A549 (cell line): ENCODE results near the gene ATF7IP.
"Not testable (repeated sequence)": the region's sequence is repeated elsewhere in the genome, so short reads cannot be mapped to it uniquely, and the experiment has no call there.

ENCODE experiments used
- CHD4 ChIP-seq: fragments of 200-600 bp; sonication (generic); IDR thresholded peaks from 2 replicates; pipeline ENCODE4 v1.6.1; 2016; ENCODE audit warnings: antibody characterized with exemption, mild to moderate bottlenecking, borderline replicate concordance
- ESRRA ChIP-seq: fragments of 150-350 bp; IDR thresholded peaks from 2 replicates; pipeline ENCODE4 v1.6.1; 2014; ENCODE audit warnings: mild to moderate bottlenecking, low read length, borderline replicate concordance
- FOSB ChIP-seq: fragments of 250-450 bp; sonication (Bioruptor Pico); IDR thresholded peaks from 2 replicates; pipeline ENCODE4 v1.5.0; 2020; ENCODE audit warnings: mild to moderate bottlenecking, moderate library complexity
- MAZ ChIP-seq: fragments of 150-350 bp; IDR thresholded peaks from 2 replicates; pipeline ENCODE4 v1.6.1; 2014; ENCODE audit warnings: antibody characterized with exemption, low read depth, low read length, borderline replicate concordance
- POLR2A ChIP-seq: IDR thresholded peaks from 2 replicates; pipeline ENCODE4 v1.6.1; 2012; ENCODE audit warnings: mild to moderate bottlenecking, low read length
- RFX5 ChIP-seq: fragments of 450-650 bp; IDR thresholded peaks from 2 replicates; pipeline ENCODE4 v1.7.1; 2014; ENCODE audit warnings: antibody characterized with exemption, mild to moderate bottlenecking, moderate library complexity
- SMC3 ChIP-seq: fragments of >200 bp; sonication (Bioruptor Twin); formaldehyde crosslinking; IDR thresholded peaks from 3 replicates; pipeline ENCODE4 v1.6.1; 2018; ENCODE audit warnings: inconsistent platforms
- TF ChIP-seq, protein P1 (sequence below): fragments of >200 bp; sonication (Bioruptor Twin); formaldehyde crosslinking; IDR thresholded peaks from 3 replicates; pipeline ENCODE4 v1.5.1; 2016
- TF ChIP-seq, protein P2 (sequence below): fragments of >200 bp; sonication (Bioruptor Twin); formaldehyde crosslinking; IDR thresholded peaks from 3 replicates; pipeline ENCODE4 v1.6.1; 2016

DNA sequence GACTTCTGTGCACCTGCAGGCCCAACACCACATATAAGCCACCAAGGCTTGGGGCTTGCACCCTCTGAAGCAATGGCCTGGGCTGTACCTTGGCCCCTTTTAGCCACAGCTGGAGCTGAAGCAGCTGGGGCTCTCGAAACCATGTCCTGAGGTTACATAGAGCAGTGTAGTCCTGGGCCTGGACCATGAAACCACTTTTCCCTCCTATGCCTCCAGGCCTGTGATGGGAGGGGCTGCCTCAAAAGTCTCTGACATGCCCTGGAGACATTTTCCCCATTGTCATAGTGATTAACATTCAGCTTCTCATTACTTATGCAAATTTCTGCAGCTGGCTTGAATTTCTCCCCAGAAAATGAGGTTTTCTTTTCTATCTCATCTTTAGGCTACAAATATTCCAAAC lies 13.4 kb upstream of the ATF7IP start:
- TF ChIP-seq RFX5; CHD4; FOSB (CRISPR knock-in tag); SMC3; MAZ; POLR2A; ESRRA: not testable (repeated sequence)
- TF ChIP-seq, protein P1, sequence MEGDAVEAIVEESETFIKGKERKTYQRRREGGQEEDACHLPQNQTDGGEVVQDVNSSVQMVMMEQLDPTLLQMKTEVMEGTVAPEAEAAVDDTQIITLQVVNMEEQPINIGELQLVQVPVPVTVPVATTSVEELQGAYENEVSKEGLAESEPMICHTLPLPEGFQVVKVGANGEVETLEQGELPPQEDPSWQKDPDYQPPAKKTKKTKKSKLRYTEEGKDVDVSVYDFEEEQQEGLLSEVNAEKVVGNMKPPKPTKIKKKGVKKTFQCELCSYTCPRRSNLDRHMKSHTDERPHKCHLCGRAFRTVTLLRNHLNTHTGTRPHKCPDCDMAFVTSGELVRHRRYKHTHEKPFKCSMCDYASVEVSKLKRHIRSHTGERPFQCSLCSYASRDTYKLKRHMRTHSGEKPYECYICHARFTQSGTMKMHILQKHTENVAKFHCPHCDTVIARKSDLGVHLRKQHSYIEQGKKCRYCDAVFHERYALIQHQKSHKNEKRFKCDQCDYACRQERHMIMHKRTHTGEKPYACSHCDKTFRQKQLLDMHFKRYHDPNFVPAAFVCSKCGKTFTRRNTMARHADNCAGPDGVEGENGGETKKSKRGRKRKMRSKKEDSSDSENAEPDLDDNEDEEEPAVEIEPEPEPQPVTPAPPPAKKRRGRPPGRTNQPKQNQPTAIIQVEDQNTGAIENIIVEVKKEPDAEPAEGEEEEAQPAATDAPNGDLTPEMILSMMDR, result not testable (repeated sequence)
- TF ChIP-seq, protein P2, sequence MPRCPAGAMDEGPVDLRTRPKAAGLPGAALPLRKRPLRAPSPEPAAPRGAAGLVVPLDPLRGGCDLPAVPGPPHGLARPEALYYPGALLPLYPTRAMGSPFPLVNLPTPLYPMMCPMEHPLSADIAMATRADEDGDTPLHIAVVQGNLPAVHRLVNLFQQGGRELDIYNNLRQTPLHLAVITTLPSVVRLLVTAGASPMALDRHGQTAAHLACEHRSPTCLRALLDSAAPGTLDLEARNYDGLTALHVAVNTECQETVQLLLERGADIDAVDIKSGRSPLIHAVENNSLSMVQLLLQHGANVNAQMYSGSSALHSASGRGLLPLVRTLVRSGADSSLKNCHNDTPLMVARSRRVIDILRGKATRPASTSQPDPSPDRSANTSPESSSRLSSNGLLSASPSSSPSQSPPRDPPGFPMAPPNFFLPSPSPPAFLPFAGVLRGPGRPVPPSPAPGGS, result not testable (repeated sequence)
